TTC549 (cell line): ENCODE results near the gene HMG20B.

Experiments
- FAIRE-seq: peaks from 2 replicates; lab custom pipeline; 2012; peaks lifted over from hg19 to GRCh38; lab: Jason Lieb, UNC

The HMG20B gene

GRCh38 chr19:3537438-3538240 lies 35.1 kb upstream of the HMG20B start:
- no peak for FAIRE-seq

DNA sequence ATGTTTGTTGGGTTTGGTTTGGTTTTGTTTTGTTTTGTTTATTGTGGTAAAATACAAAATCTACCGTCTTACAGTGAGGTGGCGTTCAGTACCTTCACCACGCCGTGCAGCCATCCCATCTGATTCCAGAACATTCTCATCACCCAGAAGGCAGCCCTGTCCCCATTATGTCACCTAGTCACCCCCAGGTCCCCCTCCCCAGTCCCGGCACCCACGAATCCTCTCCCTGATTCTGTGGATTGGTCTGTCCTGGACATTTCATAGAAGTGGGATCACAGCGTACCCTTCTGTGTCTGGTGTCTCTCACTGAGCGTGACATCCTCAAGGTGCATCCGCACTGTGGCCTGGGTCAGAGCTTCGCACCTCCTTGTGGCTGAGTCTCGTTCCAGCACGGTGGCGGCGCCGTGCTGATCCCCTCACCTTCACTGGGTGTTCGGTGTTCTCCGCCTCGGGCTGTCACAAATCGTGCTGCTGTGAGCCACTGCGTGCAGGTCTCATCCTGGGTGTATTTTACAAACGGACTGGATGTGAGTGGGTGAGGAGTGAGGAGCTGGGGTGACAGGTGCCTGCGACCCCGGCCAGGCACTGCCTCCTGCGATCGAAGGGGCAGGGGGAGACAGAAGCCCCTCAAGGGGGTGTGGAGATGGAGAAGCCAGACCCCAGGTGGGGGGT lies 34.4 kb upstream of the HMG20B start:
- no peak for FAIRE-seq

GRCh38 chr19:3538965-3539755 lies 33.6 kb upstream of the HMG20B start, which contains the start of gene TEKTIP1:
Gene TEKTIP1, plus strand, starts transcription at chr19:3539174. Its CDS starts 4 bp downstream, at chr19:3539178.
- no peak for FAIRE-seq

- no peak for FAIRE-seq
Measured at GRCh38 chr19:3539756-3540118, 33.0 kb upstream of the HMG20B start.

- no peak for FAIRE-seq
Measured at GRCh38 chr19:3543150-3544057, 29.3 kb upstream of the HMG20B start.

GRCh38 chr19:3544058-3544376 lies 28.7 kb upstream of the HMG20B start:
- FAIRE-seq: no peak

GRCh38 chr19:3544742-3545668 lies 27.7 kb upstream of the HMG20B start:
- no peak for FAIRE-seq

- FAIRE-seq: no peak
Measured at GRCh38 chr19:3545669-3546034, 27.1 kb upstream of the HMG20B start.

DNA sequence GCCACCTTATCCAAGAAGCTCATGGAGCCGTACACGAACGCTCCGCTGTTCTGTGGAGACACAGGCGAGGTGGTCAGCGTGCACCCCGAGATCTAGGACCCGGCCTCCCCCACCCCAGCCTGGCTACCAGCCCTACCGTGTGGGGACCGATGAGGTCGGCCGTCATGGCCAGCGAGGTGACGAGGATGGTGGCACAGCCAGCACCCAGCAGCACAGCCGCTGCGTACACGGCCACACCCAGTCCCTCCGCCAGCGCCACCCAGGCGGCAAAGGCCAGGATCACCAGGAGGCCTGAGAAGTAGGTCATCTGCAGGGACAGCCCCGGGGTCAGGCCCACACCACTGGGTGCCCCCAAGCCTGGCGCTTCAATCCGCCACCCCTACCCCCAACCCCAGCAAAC lies 26.6 kb upstream of the HMG20B start:
- FAIRE-seq: no peak

GRCh38 chr19:3547301-3547731 lies 25.4 kb upstream of the HMG20B start:
- FAIRE-seq: no peak

DNA sequence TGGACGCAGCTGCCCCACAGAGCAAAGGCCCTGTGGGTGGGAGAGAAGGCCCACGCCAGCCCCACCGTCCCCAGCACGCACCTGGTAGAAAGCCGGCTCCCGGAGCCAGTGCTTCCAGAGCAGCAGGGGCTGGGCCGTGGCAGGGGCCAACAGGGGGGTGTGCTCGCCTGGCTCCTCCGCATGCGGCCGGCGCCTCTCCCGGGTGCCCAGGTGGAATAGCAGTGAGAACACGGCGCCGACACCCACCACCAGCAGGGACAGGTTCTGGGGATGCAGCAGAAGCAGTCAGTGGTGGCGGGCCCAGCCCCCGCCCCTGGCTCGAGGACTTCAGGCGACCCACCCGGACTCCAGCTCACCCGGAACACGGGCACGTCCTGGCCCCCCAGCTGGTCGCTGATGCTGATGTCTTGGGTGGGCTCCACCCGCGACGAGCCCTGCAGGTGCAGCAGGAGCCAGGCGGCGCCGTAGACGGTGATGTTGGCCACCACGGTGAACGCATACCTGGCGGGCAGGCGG lies 24.9 kb upstream of the HMG20B start:
- no peak for FAIRE-seq

DNA sequence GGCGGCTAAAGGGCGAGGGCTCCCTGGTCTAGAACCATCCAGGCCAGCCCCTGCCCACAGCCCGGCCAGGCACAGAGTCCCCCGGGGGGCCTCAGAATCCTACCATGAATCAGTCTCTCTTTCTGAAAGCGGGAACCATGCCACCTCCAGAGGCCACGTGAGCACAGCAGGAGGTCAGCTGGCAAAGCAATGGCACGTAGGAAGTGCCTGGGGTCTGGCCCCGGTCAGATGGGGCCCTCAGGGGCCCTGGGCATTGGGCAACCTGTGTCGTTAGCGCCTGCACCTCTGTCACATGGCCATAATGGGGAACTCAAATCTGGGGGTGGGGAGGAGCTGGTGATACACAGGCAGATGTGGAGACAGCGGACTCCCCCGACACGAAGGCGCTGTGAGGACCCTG lies 24.1 kb upstream of the HMG20B start:
- FAIRE-seq: no peak

DNA sequence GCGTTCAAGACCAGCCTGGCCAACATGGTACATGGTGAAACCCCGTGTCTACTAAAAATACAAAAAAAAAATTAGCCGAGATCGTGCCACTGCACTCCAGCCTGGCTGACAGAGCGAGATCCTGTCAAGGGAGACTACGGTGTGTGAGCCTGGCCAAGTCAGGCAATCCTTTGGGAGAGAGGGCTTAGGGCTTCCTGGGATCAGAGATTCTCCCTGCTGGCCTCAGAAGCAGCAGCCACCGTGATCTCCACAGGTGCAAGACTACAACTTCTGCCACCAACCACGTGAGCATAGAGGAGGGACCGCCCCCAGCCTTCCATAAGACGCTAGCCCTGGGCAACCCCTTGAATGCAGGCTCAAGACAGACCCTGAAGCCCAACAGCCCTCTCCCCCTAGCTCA lies 22.9 kb upstream of the HMG20B start:
- no peak for FAIRE-seq

DNA sequence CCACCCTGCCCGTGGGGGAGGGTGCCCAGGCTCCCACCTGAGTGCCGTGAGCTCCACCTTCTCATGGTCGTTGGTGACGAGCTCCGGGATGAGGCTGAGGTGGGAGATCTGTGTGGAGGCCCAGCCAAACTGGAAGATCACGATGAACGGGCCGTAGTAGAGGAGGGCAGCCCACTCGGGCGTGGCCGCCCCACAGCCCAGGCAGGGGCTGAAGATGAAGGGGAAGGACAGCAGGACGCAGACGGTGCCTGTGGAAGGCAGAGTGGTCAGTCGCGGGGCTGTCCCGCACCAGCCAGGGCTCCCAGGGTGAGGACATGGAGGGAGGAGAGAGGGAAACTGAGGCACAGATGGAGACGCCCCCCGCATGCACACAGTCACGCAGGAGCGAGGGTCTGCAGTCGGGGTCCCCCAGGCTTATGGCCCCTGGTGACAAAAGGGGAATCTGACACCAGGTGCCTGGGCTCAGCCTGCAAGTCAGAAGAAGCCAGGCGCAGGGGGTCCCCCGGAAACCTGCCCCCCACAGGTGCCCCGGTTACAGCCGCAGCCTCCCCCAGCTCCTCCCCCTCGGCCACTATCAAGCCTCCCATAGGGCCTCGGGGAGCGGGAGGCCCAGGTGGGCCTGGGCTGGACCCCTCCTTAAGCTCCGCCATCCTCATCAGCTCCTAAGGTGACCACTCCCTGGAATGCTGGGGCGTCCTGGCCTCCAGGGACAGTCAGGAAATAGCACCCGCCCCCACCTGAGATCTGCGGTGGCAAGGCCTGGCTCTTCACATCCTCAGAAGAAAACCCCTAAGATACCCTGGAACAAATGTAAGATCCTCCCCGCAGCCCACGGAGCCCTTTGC lies 21.6 kb upstream of the HMG20B start:
- no peak for FAIRE-seq

DNA sequence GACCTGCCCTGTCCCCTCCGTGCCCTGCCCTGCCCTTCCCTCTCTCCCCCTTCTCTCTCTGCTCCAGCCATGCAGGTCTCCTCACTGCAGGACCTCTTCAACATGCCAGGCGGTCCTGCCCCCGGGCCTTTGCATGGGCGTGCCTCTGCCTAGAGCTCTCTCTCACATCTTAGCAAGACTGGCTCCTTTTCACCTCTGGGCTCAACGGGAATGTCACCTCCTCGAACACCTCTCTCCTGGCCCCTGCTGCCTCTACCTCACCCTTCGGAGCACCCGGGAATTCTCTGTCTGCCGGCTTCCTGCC lies 21.0 kb upstream of the HMG20B start:
- no peak for FAIRE-seq

- FAIRE-seq: no peak
Measured at GRCh38 chr19:3554254-3555083, 18.3 kb upstream of the HMG20B start.

- FAIRE-seq: no peak
Measured at GRCh38 chr19:3555653-3556422, 16.9 kb upstream of the HMG20B start.

DNA sequence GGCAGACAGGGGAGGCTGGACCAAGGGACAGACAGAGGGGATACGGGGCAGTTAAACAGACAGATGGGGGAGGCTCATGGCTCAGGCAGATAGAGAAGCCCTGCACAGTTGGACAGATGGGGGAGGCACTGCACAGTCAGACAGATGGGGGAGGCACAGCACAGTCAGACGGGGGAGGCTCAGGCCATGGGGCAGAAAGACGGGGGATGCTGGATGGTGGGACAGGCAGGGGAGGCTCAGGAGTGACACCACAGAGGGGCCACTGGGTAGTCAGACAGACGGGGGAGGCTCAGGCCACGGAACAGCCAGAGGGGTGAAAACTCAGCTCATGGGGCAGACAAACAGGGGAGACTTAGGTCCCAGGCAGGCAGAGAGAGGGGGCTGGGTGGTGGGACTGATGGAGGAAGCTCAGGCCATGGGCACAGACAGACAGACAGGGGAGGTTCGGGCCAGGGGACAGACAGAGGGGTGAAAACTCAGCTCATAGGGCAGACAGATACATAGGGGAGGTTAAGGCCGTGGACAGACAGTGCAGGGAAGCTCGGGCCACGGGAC lies 16.2 kb upstream of the HMG20B start:
- FAIRE-seq: no peak
